ENCODE data around the gene WFIKKN1. TPM values are rescaled to one million over a fixed set of nuclear protein-coding genes. Genes with fewer than 3 reads are reported as not detected.
A peak's percentile ranks its signal among the peaks of the same experiment; 100 is the strongest.

The WFIKKN1 gene
- total RNA-seq, 4 donors from 2014 or later, result 2.3 to 13.1 (median 4.2) TPM

GRCh38 chr16:674968-675883 is 44.4 kb downstream of the WFIKKN1 start, which contains the start of gene RHBDL1:
RHBDL1 (plus strand) TSS chr16:675671; CDS start chr16:675791, 120 bp downstream.
- intact Hi-C loops (cut with DNase I; ENCODE audit: low total_unique reads) (no loop called here), in situ Hi-C loops (cut with MboI; ENCODE audit: low pct_ligation_motif_present in 1 of 4, low pct_unique_long_range_greater_than_20kb in 1 of 4, low sequenced_read_pairs in 3 of 4) (no loop called here)
- peak within 1 kb of the TSS in 3 of 4 donors; percentile 25 to 44 (median 41) for H3K4me3 ChIP-seq
- TF ChIP-seq POLR2AphosphoS5 (IDR thresholded peaks at IDR 0.05) (peak in 1 of 3 donors; percentile 16), CTCF (IDR thresholded peaks at IDR 0.05) (peak in 1 of 5 experiments; percentile 19), EP300 (IDR thresholded peaks at IDR 0.05; ENCODE audit: low read depth) (no peak), POLR2A (IDR thresholded peaks at IDR 0.05) (no peak)
- H3K27me3 ChIP-seq, result no peaks in the 10 kb centered on the region
- 17% methylated on average over 34 of the region's 73 CpGs; no CpG with 5 or more reads in 1 of the 2 donors for WGBS, 2 donors (ENCODE audit: low coverage in 1 of 2)
- DNase-seq, result peak; percentile 57
- peak within 1 kb of the TSS in 3 of 4 donors; percentile 27 to 69 (median 58) for H3K27ac ChIP-seq
- peaks cover 18 to 51% (median 35%) of the 10 kb centered on the region in 4 donors for H3K4me1 ChIP-seq
- H3K9me3 ChIP-seq, result no peaks in the 10 kb centered on the region
- peaks cover 0 to 22% (median 3%) of the 10 kb centered on the region in 4 donors for H3K36me3 ChIP-seq

- intact Hi-C loops (cut with DNase I; ENCODE audit: low total_unique reads), result no loop called here
- H3K4me3 ChIP-seq, result peak overlapping the region in 3 of 4 donors; percentile 25 to 44 (median 41)
Observed at GRCh38 chr16:675884-676564, 45.2 kb downstream of the WFIKKN1 start.

DNA sequence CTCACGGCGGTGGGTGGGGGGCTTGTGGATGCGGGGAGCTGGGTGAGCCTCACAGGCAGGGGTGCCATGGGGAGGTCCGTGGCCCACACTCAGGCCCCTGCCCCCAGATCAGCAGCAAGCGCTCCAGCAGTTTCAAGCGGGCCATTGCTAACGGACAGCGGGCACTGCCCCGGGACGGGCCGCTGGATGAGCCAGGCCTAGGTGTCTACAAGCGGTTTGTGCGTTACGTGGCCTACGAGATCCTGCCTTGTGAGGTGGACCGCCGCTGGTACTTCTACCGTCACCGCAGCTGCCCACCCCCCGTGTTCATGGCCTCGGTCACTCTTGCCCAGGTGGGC is 45.7 kb downstream of the WFIKKN1 start:
- WGBS, 2 donors (ENCODE audit: low coverage in 1 of 2), result 66% methylated on average over 15 of the region's 21 CpGs; no CpG with 5 or more reads in 1 of the 2 donors
- no peak overlapping the region for H3K4me3 ChIP-seq
- no peaks in the 10 kb centered on the region for H3K9me3 ChIP-seq
- in situ Hi-C loops (cut with MboI; ENCODE audit: low pct_ligation_motif_present in 1 of 4, low pct_unique_long_range_greater_than_20kb in 1 of 4, low sequenced_read_pairs in 3 of 4), result no loop called here
- intact Hi-C loops (cut with DNase I; ENCODE audit: low total_unique reads), result no loop called here
- H3K4me1 ChIP-seq, result peaks cover 26 to 60% (median 43%) of the 10 kb centered on the region in 4 donors
- peaks cover 0 to 10% (median 0%) of the 10 kb centered on the region in 4 donors for H3K36me3 ChIP-seq
- H3K27me3 ChIP-seq, result no peaks in the 10 kb centered on the region
- no peak for DNase-seq
- no peak for TF ChIP-seq CTCF (IDR thresholded peaks at IDR 0.05)
- TF ChIP-seq EP300 (IDR thresholded peaks at IDR 0.05; ENCODE audit: low read depth), result no peak
- peak overlapping the region in 2 of 4 donors; percentile 34 to 69 for H3K27ac ChIP-seq

More at GRCh38 chr16:675884-676564, 45.2 kb downstream of the WFIKKN1 start:
- WGBS, 2 donors (ENCODE audit: low coverage in 1 of 2), result 41% methylated on average over 9 of the region's 25 CpGs; no CpG with 5 or more reads in 1 of the 2 donors
- peaks cover 20 to 55% (median 38%) of the 10 kb centered on the region in 4 donors for H3K4me1 ChIP-seq
- TF ChIP-seq CTCF (IDR thresholded peaks at IDR 0.05) (no peak), POLR2AphosphoS5 (IDR thresholded peaks at IDR 0.05) (no peak), POLR2A (IDR thresholded peaks at IDR 0.05) (no peak), EP300 (IDR thresholded peaks at IDR 0.05; ENCODE audit: low read depth) (no peak)
- H3K27ac ChIP-seq, result peak overlapping the region in 3 of 4 donors; percentile 27 to 69 (median 58)
- peak; percentile 49 for DNase-seq
- in situ Hi-C loops (cut with MboI; ENCODE audit: low pct_ligation_motif_present in 1 of 4, low pct_unique_long_range_greater_than_20kb in 1 of 4, low sequenced_read_pairs in 3 of 4), result no loop called here
- H3K36me3 ChIP-seq, result peaks cover 0 to 15% (median 0%) of the 10 kb centered on the region in 4 donors
- no peaks in the 10 kb centered on the region for H3K9me3 ChIP-seq
- H3K27me3 ChIP-seq, result no peaks in the 10 kb centered on the region

DNA sequence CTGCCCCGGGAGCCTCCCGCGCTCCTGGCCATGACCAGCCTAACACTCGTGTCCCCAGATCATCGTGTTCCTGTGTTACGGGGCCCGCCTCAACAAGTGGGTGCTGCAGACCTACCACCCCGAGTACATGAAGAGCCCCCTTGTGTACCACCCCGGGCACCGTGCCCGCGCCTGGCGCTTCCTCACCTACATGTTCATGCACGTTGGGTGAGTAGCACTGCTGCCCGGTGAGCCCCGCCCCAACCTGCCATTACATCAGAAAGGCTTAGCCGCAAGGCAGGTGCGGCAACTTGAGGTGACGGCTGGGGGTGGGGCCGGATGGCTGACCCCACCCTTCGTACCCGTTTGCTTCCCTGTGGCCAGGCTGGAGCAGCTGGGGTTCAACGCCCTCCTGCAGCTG is 46.1 kb downstream of the WFIKKN1 start:
- H3K27ac ChIP-seq, result peak overlapping the region in 3 of 4 donors; percentile 27 to 69 (median 40)
- H3K4me1 ChIP-seq, result peaks cover 28 to 64% (median 47%) of the 10 kb centered on the region in 4 donors
- H3K27me3 ChIP-seq, result no peaks in the 10 kb centered on the region
- intact Hi-C loops (cut with DNase I; ENCODE audit: low total_unique reads), result no loop called here
- WGBS, 2 donors (ENCODE audit: low coverage in 1 of 2), result 44% methylated on average over 21 of the region's 23 CpGs; no CpG with 5 or more reads in 1 of the 2 donors
- no peaks in the 10 kb centered on the region for H3K9me3 ChIP-seq
- peaks cover 0 to 9% (median 0%) of the 10 kb centered on the region in 4 donors for H3K36me3 ChIP-seq
- no peak for TF ChIP-seq EP300 (IDR thresholded peaks at IDR 0.05; ENCODE audit: low read depth)
- TF ChIP-seq POLR2A (IDR thresholded peaks at IDR 0.05), result peak; percentile 41
- no peak for TF ChIP-seq CTCF (IDR thresholded peaks at IDR 0.05)
- TF ChIP-seq POLR2AphosphoS5 (IDR thresholded peaks at IDR 0.05), result peak; percentile 36 to 69 (median 44)
- DNase-seq, result peak; percentile 93
- no peak overlapping the region for H3K4me3 ChIP-seq
- in situ Hi-C loops (cut with MboI; ENCODE audit: low pct_ligation_motif_present in 1 of 4, low pct_unique_long_range_greater_than_20kb in 1 of 4, low sequenced_read_pairs in 3 of 4), result no loop called here
